ENCODE results near the gene LRRC8B.
"Not testable (repeated sequence)": the region's sequence is repeated elsewhere in the genome, so short reads cannot be mapped to it uniquely, and the experiment has no call there.

LRRC8B gene

DNA sequence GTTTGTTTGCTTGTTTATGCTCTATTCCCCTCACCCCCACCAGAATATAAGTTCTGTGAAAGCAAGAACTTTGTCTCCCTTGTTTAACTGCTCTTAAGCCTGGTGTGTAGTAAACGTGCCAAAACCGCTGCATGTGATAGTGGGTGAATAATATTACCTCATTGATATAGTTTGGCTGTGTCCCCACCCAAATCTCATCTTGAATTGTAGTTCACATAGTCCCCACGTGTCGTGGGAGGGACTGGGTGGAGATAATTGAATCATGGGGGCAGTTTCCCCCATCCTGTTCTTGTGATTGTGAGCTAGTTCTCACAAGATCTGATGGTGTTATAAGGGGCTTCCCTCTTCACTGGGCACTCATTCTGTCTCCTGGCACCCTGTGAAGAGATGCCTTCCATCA is 7.6 kb downstream of the LRRC8B start:
- Mint-ChIP-seq H3K9me3 (peaks cover 13% of the 10 kb centered on the region), H3K4me1 (peaks cover 77% of the 10 kb centered on the region), H3K4me3 (peak overlapping the region; percentile 39), H3K27ac (peak overlapping the region; percentile 59), H3K36me3 (ENCODE audit: low read depth) (peaks cover 59% of the 10 kb centered on the region), H3K27me3 (no peaks in the 10 kb centered on the region)
- no peak for ATAC-seq
- DNase-seq: no peak

DNA sequence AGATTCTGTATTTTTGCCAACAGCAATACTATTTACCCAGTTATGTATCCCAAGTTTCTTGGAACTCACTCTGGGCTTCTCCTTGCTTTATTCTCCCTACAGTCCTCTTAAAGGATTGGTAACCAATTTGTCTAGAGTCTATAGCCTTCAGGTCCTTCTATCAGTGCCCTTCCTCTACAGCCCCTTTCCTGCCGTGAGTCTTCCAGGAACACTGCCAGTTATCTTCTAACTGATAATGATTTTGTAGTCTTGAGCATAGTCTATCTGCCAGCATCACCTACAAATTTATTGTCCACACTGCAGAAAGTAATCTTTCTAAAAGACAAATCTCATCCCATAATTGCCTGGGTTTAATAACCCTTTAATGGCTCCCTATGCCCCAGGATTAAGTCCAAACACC is 8.2 kb downstream of the LRRC8B start:
- H3K27ac Mint-ChIP-seq: peak overlapping the region; percentile 59

DNA sequence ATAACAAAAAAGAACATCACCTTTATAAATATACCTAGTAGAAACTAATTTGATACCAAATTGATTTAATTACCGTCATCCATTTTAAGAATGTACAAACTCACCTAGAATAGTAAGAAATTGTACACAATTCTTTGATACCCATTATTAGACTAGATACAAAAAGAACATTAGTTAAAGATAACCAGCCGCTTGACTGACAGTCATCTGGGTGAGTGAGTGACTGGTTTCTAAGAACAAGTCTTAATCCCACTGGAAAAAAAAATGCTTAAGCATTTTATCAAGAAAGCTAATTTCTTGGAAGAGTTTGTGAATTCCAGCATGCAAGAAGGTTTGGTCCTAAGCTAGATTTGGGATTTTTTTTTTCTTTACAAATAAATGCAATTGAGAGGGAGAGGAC is 10.9 kb downstream of the LRRC8B start:
- Mint-ChIP-seq H3K27me3 (no peaks in the 10 kb centered on the region), H3K4me3 (no peak overlapping the region)
- ATAC-seq: no peak

More for the DNA sequence above, 8.2 kb downstream of the LRRC8B start:
- H3K4me1 Mint-ChIP-seq: peaks cover 83% of the 10 kb centered on the region
- no peak for DNase-seq
- H3K36me3 Mint-ChIP-seq (ENCODE audit: low read depth): peaks cover 61% of the 10 kb centered on the region
- H3K27me3 Mint-ChIP-seq: no peaks in the 10 kb centered on the region
- no peak for ATAC-seq
- H3K4me3 Mint-ChIP-seq: no peak overlapping the region
- peaks cover 13% of the 10 kb centered on the region for H3K9me3 Mint-ChIP-seq

DNA sequence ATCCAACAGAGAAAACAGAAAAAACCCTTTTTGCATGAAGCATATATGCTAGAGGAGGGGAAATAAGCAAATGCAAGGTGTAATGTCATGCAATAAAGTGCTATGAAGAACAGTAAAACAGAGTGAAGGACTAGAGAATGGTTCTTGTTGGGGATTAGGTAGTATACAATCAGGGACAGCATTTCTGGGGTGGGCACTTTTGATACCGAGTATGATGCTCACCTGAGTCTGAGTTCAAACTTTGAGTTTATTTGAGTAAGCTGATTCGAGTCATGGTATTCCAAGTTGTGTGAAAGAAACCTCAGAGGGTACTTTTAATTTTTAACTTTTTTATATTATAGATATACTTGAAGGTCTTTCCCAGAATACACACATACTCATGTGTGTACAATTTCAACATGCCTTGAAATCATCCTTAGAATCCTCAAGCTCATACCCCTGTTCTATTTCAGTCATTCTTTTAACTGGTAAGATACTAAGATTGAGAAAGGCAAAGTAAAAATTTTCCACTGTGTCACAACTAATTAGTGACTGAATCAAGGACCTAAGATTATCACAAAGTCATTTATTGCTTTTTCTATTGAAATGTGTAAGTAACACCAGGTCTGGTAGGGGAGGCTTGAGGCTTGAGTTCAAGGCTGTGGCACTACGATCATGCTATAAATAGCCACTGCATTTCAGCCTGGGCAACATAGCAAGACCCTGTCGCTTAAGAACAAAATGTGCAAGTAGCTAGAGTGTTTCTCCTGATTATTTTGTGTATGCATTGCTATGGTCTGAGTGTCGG is 12.1 kb downstream of the LRRC8B start:
- no peaks in the 10 kb centered on the region for H3K27me3 Mint-ChIP-seq
- H3K9me3 Mint-ChIP-seq: peaks cover 10% of the 10 kb centered on the region
- peak; percentile 53 for ATAC-seq
- peaks cover 69% of the 10 kb centered on the region for H3K36me3 Mint-ChIP-seq (ENCODE audit: low read depth)
- peaks cover 92% of the 10 kb centered on the region for H3K4me1 Mint-ChIP-seq
- H3K27ac Mint-ChIP-seq: peak overlapping the region; percentile 91
- no peak for DNase-seq
- H3K4me3 Mint-ChIP-seq: peak overlapping the region; percentile 36

More for the DNA sequence above, 10.9 kb downstream of the LRRC8B start:
- Mint-ChIP-seq H3K27ac (peak overlapping the region; percentile 68), H3K4me1 (peaks cover 95% of the 10 kb centered on the region), H3K36me3 (ENCODE audit: low read depth) (peaks cover 73% of the 10 kb centered on the region), H3K9me3 (peaks cover 13% of the 10 kb centered on the region)
- DNase-seq: no peak

DNA sequence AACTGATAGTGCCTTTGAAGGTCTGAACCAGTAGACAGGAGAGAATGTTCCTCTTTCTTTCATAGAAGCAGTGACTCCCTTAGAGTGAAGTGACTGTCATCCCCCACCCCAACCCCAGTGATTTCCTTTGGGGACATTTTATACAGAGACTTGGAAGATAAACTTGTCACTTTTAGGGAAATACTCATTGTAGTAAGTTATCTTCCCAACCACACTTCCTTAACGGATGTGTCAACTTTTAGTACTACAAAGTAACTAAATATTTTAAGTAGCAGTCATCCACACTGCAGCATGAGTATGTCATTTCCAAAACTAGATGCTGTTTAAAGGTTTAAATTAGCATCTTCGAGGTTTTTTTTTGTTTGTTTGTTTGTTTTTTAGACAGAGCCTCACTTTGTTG is 13.7 kb downstream of the LRRC8B start:
- H3K4me1 Mint-ChIP-seq: peaks cover 90% of the 10 kb centered on the region
- H3K27ac Mint-ChIP-seq: peak overlapping the region; percentile 80
- H3K27me3 Mint-ChIP-seq: no peaks in the 10 kb centered on the region

DNA sequence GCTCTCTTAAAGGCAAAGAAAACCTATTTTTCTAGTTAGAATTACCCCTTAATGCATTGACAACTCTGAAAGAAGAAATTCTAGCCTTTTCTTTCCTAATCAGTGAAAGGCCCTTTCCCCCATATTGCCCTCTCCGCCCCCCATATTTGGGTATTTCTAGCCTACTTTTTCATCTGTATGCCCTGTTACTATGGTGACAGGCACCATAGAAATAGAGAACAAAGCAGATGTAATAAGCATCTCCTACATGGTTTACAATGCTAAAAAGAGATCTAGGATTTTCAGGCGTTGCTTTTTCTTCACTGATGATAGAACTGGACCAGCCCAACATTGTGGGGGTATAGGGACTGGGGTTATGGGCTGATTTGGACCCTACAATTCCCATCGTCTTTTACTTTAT is 14.5 kb downstream of the LRRC8B start:
- Mint-ChIP-seq H3K4me3 (peak overlapping the region; percentile 25), H3K27ac (peak overlapping the region; percentile 80), H3K36me3 (ENCODE audit: low read depth) (peaks cover 67% of the 10 kb centered on the region), H3K27me3 (no peaks in the 10 kb centered on the region), H3K4me1 (peaks cover 86% of the 10 kb centered on the region), H3K9me3 (peaks cover 4% of the 10 kb centered on the region)
- DNase-seq (no peak), ATAC-seq (no peak)

More for the DNA sequence above, 13.7 kb downstream of the LRRC8B start:
- peaks cover 65% of the 10 kb centered on the region for H3K36me3 Mint-ChIP-seq (ENCODE audit: low read depth)
- DNase-seq (no peak), ATAC-seq (no peak)
- H3K4me3 Mint-ChIP-seq: no peak overlapping the region
- peaks cover 4% of the 10 kb centered on the region for H3K9me3 Mint-ChIP-seq

DNA sequence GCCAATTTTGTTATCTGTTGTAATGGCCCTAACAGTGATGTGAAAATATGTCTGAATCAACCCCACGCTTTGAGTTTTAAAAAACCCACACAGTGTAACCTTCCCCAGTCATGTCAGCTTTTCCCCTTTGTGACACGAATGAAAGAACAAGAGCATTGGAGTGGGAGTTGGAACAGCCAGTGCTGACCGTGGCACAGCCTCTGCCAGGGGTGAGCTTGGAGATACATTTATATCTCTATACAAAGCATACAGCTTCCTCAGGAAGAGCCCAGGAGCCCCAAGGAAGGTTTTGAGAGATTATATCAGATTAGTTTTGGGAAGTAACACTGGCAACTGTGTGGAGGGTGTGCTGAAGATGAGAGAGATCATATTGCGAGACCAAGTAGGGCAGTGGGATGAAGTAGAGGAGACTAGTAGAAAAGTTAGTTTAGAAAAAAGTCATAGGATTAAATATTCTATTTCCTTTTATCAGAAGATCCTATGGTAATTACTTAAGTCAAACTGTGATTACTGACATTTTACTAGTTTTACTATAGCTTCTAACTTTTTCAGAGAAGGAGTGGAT is 15.9 kb downstream of the LRRC8B start:
- Mint-ChIP-seq H3K36me3 (ENCODE audit: low read depth) (peaks cover 61% of the 10 kb centered on the region), H3K27ac (peak overlapping the region; percentile 95), H3K4me1 (peaks cover 86% of the 10 kb centered on the region), H3K9me3 (peaks cover 4% of the 10 kb centered on the region), H3K4me3 (peak overlapping the region; percentile 65), H3K27me3 (no peaks in the 10 kb centered on the region)
- ATAC-seq (peak; percentile 89), DNase-seq (peak; percentile 28)

DNA sequence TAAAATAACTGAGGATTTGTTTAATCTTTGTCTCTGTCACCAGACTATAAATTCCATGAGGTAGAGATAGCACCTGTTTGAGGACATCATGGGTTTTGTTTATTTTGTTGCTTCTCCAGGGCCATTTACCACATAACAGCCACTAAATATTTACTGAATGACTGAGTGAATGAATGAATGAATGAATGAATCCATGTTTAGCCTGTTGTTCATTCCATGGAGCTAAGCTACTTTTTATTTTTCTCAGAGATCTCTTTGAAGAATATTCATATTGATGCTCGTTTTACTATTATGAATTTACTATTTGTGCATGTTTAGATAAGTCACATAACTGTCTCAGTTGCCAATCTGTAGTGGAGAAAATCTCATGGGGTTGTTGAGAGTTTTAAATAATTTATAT is 17.7 kb downstream of the LRRC8B start:
- Mint-ChIP-seq H3K4me3 (no peak overlapping the region), H3K36me3 (ENCODE audit: low read depth) (peaks cover 59% of the 10 kb centered on the region)

DNA sequence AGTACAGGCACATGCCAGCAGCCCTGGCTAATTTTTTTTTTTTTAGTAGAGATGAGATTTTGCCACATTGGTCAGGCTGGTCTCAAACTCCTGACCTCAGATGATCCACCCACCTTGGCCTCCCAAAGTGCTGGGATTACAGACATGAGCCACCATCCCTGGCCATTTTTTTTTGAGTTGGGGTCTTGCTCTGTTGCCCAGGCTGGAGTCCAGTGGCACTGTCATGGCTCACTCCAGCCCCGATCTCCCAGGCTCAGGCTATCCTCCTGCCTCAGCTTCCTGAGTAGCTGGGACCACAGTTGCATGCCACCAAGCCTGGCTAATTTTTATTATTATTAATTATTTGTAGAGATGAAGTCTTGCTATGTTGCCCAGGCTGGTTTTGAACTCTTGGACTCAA is 19.0 kb downstream of the LRRC8B start:
- not testable (repeated sequence) for ATAC-seq
- peak overlapping the region; percentile 95 for H3K27ac Mint-ChIP-seq

More for the DNA sequence above, 17.7 kb downstream of the LRRC8B start:
- Mint-ChIP-seq H3K27ac (peak overlapping the region; percentile 85), H3K27me3 (peaks cover 2% of the 10 kb centered on the region), H3K9me3 (peaks cover 4% of the 10 kb centered on the region), H3K4me1 (peaks cover 86% of the 10 kb centered on the region)
- DNase-seq: no peak
- ATAC-seq: no peak

DNA sequence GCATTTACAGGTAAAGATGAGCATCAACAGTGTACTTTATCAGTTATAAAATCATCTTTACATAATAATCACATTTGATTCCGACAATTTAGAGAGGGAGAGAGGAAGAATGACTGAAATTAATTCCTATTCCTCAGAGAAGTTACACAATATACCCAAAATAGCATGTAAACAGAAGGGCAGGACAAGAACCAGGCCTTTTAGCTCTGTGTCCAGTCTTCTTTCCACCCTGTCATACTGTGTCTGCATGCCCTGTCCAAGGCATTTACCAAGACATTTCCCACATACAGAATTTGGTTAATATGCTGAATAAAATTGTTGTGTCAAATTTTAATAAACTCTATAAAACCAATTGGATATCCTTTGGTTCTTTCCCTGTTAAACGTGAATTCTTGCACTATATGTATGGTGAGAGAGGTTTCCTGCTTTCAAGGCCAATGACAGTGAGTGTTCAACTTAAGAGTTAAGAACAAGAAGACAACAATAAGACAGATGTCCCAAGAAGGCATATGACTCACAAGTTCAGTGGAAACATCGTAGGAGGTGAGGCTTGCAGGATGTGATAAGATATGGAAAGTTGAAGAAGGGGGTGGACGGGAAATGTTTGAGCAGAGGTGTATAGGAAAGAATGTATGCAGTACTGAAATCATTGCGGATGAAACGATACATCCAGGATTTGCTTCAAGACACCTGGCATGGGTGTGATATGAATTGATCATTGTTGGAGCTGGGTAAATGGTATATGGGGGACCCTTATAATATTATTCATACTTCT is 20.8 kb downstream of the LRRC8B start:
- peaks cover 2% of the 10 kb centered on the region for H3K27me3 Mint-ChIP-seq
- H3K36me3 Mint-ChIP-seq (ENCODE audit: low read depth): peaks cover 57% of the 10 kb centered on the region
- peak; percentile 83 for ATAC-seq
- peak; percentile 49 for DNase-seq
- peak overlapping the region; percentile 95 for H3K27ac Mint-ChIP-seq
- peaks cover 88% of the 10 kb centered on the region for H3K4me1 Mint-ChIP-seq
- H3K9me3 Mint-ChIP-seq: peaks cover 4% of the 10 kb centered on the region
- H3K4me3 Mint-ChIP-seq: peak overlapping the region; percentile 63

More for the DNA sequence above, 19.0 kb downstream of the LRRC8B start:
- H3K9me3 Mint-ChIP-seq, H3K4me3 Mint-ChIP-seq, H3K27me3 Mint-ChIP-seq, DNase-seq: not testable (repeated sequence)
- Mint-ChIP-seq H3K4me1 (peaks cover 87% of the 10 kb centered on the region), H3K36me3 (ENCODE audit: low read depth) (peaks cover 52% of the 10 kb centered on the region)

DNA sequence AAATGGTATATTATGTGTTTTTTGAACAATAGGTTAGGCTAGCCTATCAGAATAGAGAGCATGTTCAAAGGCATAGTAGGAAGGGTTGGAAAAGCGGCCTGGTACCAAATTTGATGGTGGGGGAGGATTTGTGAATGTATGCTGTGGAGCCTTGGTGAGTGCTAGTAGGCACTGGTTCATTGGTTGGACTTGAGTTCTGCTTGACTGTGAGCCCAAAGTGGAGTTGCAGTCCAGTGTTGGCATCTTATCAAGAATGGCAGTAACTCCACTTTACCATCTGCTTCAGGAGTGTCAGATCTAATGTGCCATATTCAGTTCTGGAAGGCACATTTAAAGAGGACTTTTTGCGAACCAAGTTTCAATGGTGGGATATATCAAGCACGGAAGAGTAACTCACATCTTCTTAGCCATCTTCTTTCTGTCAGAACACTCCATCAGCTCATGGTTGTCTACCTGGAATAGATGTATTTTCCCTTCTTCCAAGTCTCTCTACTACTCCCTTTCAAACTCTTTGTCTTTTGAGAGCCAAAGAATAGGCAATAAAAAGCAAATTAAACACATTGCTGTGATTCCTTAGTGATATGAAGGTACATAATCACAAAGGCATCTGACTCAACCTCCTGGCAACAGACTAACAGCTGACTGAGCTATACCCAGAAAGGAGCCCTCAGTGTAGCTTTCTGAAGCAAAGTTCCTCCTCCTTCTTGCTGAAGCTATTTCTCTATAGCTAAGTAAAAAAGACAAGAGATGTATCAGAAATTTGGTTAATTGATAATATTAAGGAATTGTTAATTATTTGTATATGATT is 21.7 kb downstream of the LRRC8B start:
- DNase-seq (no peak), ATAC-seq (no peak)
- H3K36me3 Mint-ChIP-seq (ENCODE audit: low read depth): peaks cover 55% of the 10 kb centered on the region
- peaks cover 2% of the 10 kb centered on the region for H3K27me3 Mint-ChIP-seq
- H3K9me3 Mint-ChIP-seq: peaks cover 4% of the 10 kb centered on the region
- H3K4me3 Mint-ChIP-seq: peak overlapping the region; percentile 63
- peak overlapping the region; percentile 95 for H3K27ac Mint-ChIP-seq
- peaks cover 88% of the 10 kb centered on the region for H3K4me1 Mint-ChIP-seq

DNA sequence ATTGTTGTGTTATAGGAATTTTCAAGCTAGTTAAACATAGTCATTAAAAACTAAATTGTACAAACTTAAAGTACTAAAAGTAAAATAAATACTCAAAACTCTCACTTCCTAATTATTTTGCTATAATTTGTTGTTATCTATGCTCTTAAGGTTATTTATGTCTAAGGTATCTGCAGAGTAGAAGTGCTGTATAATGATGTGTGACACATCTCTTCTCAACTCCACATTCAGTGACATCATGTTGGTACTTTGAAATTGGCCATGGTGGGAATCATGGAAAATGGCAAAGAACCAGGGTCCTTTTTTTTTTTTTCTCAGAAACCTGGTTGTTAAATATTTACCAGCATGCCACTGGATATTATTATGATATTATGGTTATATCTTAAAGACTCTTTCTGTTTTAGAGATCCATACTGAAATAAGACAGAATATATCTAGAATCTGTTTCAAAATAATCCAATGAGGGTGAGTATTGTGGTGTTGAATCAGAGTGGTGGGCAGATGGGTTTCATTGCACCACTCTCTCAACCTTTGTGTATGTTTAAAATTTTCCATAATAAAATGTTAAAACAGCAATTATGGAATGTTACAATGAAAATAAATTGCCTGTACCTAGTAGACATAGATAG is 22.4 kb downstream of the LRRC8B start:
- Mint-ChIP-seq H3K36me3 (ENCODE audit: low read depth) (peaks cover 54% of the 10 kb centered on the region), H3K4me1 (peaks cover 90% of the 10 kb centered on the region), H3K9me3 (peaks cover 4% of the 10 kb centered on the region), H3K27ac (peak overlapping the region; percentile 95), H3K27me3 (peaks cover 2% of the 10 kb centered on the region), H3K4me3 (peak overlapping the region; percentile 63)
- DNase-seq (no peak), ATAC-seq (peak; percentile 53)

DNA sequence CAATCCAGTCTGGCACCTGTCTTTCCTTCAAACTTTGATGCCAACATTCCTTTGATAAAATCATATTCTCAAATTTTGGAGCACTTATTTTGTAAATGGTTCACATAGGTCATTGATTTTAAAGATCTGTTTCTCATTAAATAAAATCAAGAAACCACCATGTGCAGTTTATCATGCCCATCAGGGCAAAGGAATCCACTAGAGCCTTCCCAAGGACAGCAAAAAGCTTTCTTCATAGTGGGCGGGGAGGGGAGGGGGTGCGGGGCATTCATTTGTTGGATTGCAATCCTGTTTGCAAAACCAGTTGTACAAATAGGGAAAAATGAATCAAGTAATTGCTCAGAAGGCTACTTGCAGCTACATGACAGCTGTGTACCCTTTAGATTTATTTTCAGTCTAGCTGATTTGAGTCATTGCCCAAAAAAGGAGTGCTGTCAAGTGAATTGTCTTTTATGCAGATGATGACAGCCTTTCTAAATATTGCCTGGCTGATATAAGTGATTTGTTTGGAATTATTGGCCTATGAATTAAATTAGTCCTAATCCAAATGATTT is 23.0 kb downstream of the LRRC8B start:
- peak; percentile 54 for ATAC-seq
- Mint-ChIP-seq H3K4me3 (peak overlapping the region; percentile 63), H3K4me1 (peaks cover 89% of the 10 kb centered on the region), H3K27me3 (peaks cover 2% of the 10 kb centered on the region), H3K9me3 (peaks cover 4% of the 10 kb centered on the region), H3K36me3 (ENCODE audit: low read depth) (peaks cover 51% of the 10 kb centered on the region), H3K27ac (peak overlapping the region; percentile 95)
- DNase-seq: no peak
